Adrenal gland (tissue), 12 donors: ENCODE results near the gene PPP2R2C. TPM values are rescaled to one million over a fixed set of nuclear protein-coding genes. Genes with fewer than 3 reads are reported as not detected.

Experiments used
- DNase-seq, 7 donors: peaks; one replicate each; pipeline ENCODE4 v3.0.0-alpha.2; 2019 to 2020
- H3K27ac ChIP-seq, 5 donors: fragments of 200-600 bp; sonication (generic) in 4 of 5; 1 replicate in 3 of 5; 2 replicates in 2 of 5; pipeline versions ENCODE4 v1.5.1 to v1.8.0; 2016 to 2020; ENCODE audit warnings: mild to moderate bottlenecking in 1 of 5
- H3K27me3 ChIP-seq: fragments of 200-600 bp; 2 replicates; pipeline ENCODE4 v1.8.0; 2021
- H3K36me3 ChIP-seq, 2 donors: fragments of 200-600 bp; replicated peaks in 1 of 2; 1 replicate in 1 of 2; 2 replicates in 1 of 2; pipeline versions ENCODE4 v1.5.1 to v1.8.0; 2018 to 2022
- H3K4me1 ChIP-seq, 2 donors: fragments of 200-600 bp; replicated peaks in 1 of 2; 1 replicate in 1 of 2; 2 replicates in 1 of 2; pipeline versions ENCODE4 v1.5.1 to v1.8.0; 2018 to 2021
- H3K4me3 ChIP-seq, 4 donors: fragments of 200-600 bp; sonication (generic) in 3 of 4; one replicate each; pipeline ENCODE4 v1.5.1; 2016 to 2018
- H3K9me3 ChIP-seq, 3 donors: fragments of 200-600 bp; sonication (generic) in 1 of 3; replicated peaks in 1 of 3; 1 replicate in 2 of 3; 2 replicates in 1 of 3; pipeline versions ENCODE4 v1.5.1 to v1.8.0; 2016 to 2021
- CTCF ChIP-seq, 6 experiments: fragments of 450-650 bp in 4 of 6; fragments of 200-600 bp in 2 of 6; sonication (generic) in 1 of 6; IDR thresholded peaks; 1 replicate in 5 of 6; 2 replicates in 1 of 6; pipeline versions ENCODE4 v1.5.1 to v1.8.0; 2016 to 2021; ENCODE audit warnings: antibody characterized with exemption in 6 of 6, mild to moderate bottlenecking in 2 of 6, moderate library complexity in 1 of 6
- POLR2A ChIP-seq, 2 donors: fragments of 450-650 bp; IDR thresholded peaks; one replicate each; pipeline ENCODE4 v1.6.1; 2017; ENCODE audit warnings: antibody characterized with exemption in 2 of 2, mild to moderate bottlenecking in 2 of 2, moderate library complexity in 1 of 2
- WGBS, 4 donors: extraction: QIAGEN DNeasy Blood & Tissue Kit in 2 of 4; methylation state at CpG; one replicate each; pipeline versions ENCODE4 v1.1.5 to v1.1.7; 2013 to 2017; 5-methylcytosine and 5-hydroxymethylcytosine counted together
- intact Hi-C, 2 donors: fragments of 100-400 bp; cut with DNase I; formaldehyde crosslinking; loops; one replicate each; pipeline versions ENCODE4 v1.14.1 to v1.15.0; 2022 to 2023
- polyA plus RNA-seq, 3 donors: library from polyadenylated mRNA; stranded (reverse); fragments of 200-250 nt in 2 of 3; fragments of 350-450 nt in 1 of 3; fragmentation: Illumina TruSeq in 1 of 3; extraction: RNeasy Lipid Tissue Mini Kit (QIAGEN cat#74804) in 1 of 3; gene quantifications; one replicate each; pipeline ENCODE4 v1.2.3, GENCODE V29; 2013 to 2014
- total RNA-seq, 9 donors: library from RNA; depleted of rRNA in 4 of 9; stranded (reverse); fragments of >200 nt in 4 of 9; fragments of 120-200 nt in 1 of 9; fragmentation: NEBNext Ultra II Directional in 1 of 9; extraction: Animal tissue kit (Norgen Biotek cat#: 25700) in 1 of 9; gene quantifications; one replicate each; pipeline versions ENCODE4 v1.1.0 to v1.2.4, GENCODE V29; 2013 to 2023
- donor health status: healthy with polysubstance abuse.
- donor health status: Bipolar disorder and iron deficiency.
- donor health status: DM: yes; HTN: yes; CAD: no.
- donor health status: DM: no; HTN: no; CAD: no.
- donor health status: DM: no; HTN: no; CAD: no.
- donor health status: DM: yes; HTN: yes; CAD: no.

Gene PPP2R2C
- total and polyA plus RNA-seq, 12 donors: 0.17 to 7.2 (median 2.0) TPM; not detected in 3

- H3K27ac ChIP-seq: no peak overlapping the region
- no peak overlapping the region for H3K4me3 ChIP-seq
- H3K36me3 ChIP-seq: no peaks in the 10 kb centered on the region
- peaks cover 6% of the 10 kb centered on the region for H3K27me3 ChIP-seq
- WGBS, 4 donors: 64 to 67% (median 67%) methylated on average over 9 of the region's 9 CpGs
- DNase-seq: no peak
- intact Hi-C loops: no loop called here
- H3K9me3 ChIP-seq: no peaks in the 10 kb centered on the region
- H3K4me1 ChIP-seq: no peaks in the 10 kb centered on the region
- no peak for TF ChIP-seq CTCF (IDR thresholded peaks at IDR 0.05)
- TF ChIP-seq POLR2A (IDR thresholded peaks at IDR 0.05): no peak
Measured at GRCh38 chr4:6460876-6461275, 11.5 kb downstream of the PPP2R2C start.

GRCh38 chr4:6458528-6458927, 13.9 kb downstream of the PPP2R2C start:
- TF ChIP-seq POLR2A (IDR thresholded peaks at IDR 0.05) (no peak), CTCF (IDR thresholded peaks at IDR 0.05) (no peak)
- Histone ChIP-seq H3K27me3 (peaks cover 6% of the 10 kb centered on the region), H3K27ac (no peak overlapping the region), H3K9me3 (no peaks in the 10 kb centered on the region), H3K4me1 (no peaks in the 10 kb centered on the region), H3K36me3 (no peaks in the 10 kb centered on the region), H3K4me3 (no peak overlapping the region)
- 53 to 82% (median 78%) methylated on average over 2 of the region's 2 CpGs for WGBS, 4 donors
- intact Hi-C loops: no loop called here
- no peak for DNase-seq

DNA sequence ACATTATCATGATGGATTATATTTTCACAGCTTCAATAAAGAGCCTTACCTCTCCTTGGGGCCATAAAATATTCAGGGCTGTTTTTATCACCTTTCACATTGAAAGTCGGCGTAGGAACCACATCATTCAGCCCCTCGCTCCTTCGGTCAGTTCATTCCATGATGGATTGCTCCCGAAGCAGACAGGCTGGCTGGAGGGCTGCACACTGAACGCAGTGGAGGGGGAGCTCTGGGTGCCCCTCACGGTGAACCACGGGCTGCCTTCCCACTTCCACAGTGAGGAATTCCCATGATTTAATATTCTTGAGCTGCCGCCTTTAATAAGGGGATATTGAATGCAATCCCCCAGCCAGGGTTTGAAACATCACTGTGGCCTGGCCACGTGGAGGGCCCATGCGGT, 16.0 kb downstream of the PPP2R2C start:
- WGBS, 4 donors: 38 to 51% (median 41%) methylated on average over 8 to 11 of the region's 11 CpGs
- H3K4me1 ChIP-seq: no peaks in the 10 kb centered on the region
- no peak overlapping the region for H3K27ac ChIP-seq
- no peaks in the 10 kb centered on the region for H3K36me3 ChIP-seq
- TF ChIP-seq POLR2A (IDR thresholded peaks at IDR 0.05) (no peak), CTCF (IDR thresholded peaks at IDR 0.05) (no peak)
- H3K9me3 ChIP-seq: no peaks in the 10 kb centered on the region
- H3K4me3 ChIP-seq: no peak overlapping the region
- H3K27me3 ChIP-seq: peaks cover 6% of the 10 kb centered on the region
- intact Hi-C loops: no loop called here
- no peak for DNase-seq

- intact Hi-C loops: no loop called here
- WGBS, 4 donors: 63 to 78% (median 65%) methylated on average over 10 to 13 of the region's 13 CpGs
- Histone ChIP-seq H3K36me3 (no peaks in the 10 kb centered on the region), H3K4me1 (no peaks in the 10 kb centered on the region), H3K27me3 (peaks cover 3% of the 10 kb centered on the region), H3K4me3 (no peak overlapping the region), H3K9me3 (no peaks in the 10 kb centered on the region), H3K27ac (no peak overlapping the region)
- DNase-seq: no peak
- TF ChIP-seq POLR2A (IDR thresholded peaks at IDR 0.05): no peak
- TF ChIP-seq CTCF (IDR thresholded peaks at IDR 0.05): no peak
Measured at GRCh38 chr4:6454112-6454910, 18.1 kb downstream of the PPP2R2C start.
